ENCODE measurements around the gene EPHA3.

GRCh38 chr3:89179355-89180001 is 72.1 kb downstream of the EPHA3 start:
- TF ChIP-seq, protein P1, sequence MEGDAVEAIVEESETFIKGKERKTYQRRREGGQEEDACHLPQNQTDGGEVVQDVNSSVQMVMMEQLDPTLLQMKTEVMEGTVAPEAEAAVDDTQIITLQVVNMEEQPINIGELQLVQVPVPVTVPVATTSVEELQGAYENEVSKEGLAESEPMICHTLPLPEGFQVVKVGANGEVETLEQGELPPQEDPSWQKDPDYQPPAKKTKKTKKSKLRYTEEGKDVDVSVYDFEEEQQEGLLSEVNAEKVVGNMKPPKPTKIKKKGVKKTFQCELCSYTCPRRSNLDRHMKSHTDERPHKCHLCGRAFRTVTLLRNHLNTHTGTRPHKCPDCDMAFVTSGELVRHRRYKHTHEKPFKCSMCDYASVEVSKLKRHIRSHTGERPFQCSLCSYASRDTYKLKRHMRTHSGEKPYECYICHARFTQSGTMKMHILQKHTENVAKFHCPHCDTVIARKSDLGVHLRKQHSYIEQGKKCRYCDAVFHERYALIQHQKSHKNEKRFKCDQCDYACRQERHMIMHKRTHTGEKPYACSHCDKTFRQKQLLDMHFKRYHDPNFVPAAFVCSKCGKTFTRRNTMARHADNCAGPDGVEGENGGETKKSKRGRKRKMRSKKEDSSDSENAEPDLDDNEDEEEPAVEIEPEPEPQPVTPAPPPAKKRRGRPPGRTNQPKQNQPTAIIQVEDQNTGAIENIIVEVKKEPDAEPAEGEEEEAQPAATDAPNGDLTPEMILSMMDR (IDR thresholded peaks at IDR 0.05) = no peak
- TF ChIP-seq POLR2A (IDR thresholded peaks at IDR 0.05) (no peak), EP300 (IDR thresholded peaks at IDR 0.05) (no peak), POLR2AphosphoS5 (IDR thresholded peaks at IDR 0.05) (no peak)

All from suprapubic skin (tissue), 4 donors.